ENCODE results near the gene RALB.
"Not testable (repeated sequence)": the region's sequence is repeated elsewhere in the genome, so short reads cannot be mapped to it uniquely, and the experiment has no call there.

RALB gene

GRCh38 chr2:120293096-120294007 is 40.7 kb downstream of the RALB start:
- DNase-seq (ENCODE audit: low read depth), result no peak

GRCh38 chr2:120294008-120294340 is 41.3 kb downstream of the RALB start:
- DNase-seq (ENCODE audit: low read depth), result no peak

- DNase-seq (ENCODE audit: low read depth), result no peak
Observed at GRCh38 chr2:120298173-120298835, 45.7 kb downstream of the RALB start.

- DNase-seq (ENCODE audit: low read depth), result no peak
Observed at GRCh38 chr2:120299004-120299403, 46.4 kb downstream of the RALB start.

- no peak for DNase-seq (ENCODE audit: low read depth)
Observed at GRCh38 chr2:120299561-120299960, 46.9 kb downstream of the RALB start.

- DNase-seq (ENCODE audit: low read depth), result no peak
Observed at GRCh38 chr2:120300385-120300784, 47.7 kb downstream of the RALB start.

- no peak for DNase-seq (ENCODE audit: low read depth)
Observed at GRCh38 chr2:120301284-120301683, 48.6 kb downstream of the RALB start.

- no peak for DNase-seq (ENCODE audit: low read depth)
Observed at GRCh38 chr2:120302301-120302700, 49.6 kb downstream of the RALB start.

- DNase-seq (ENCODE audit: low read depth), result no peak
Observed at GRCh38 chr2:120303177-120303576, 50.5 kb downstream of the RALB start.

GRCh38 chr2:120305296-120305695 is 52.6 kb downstream of the RALB start:
- no peak for DNase-seq (ENCODE audit: low read depth)

- no peak for DNase-seq (ENCODE audit: low read depth)
Observed at GRCh38 chr2:120305937-120306490, 53.4 kb downstream of the RALB start.

GRCh38 chr2:120307482-120307881 is 54.8 kb downstream of the RALB start:
- DNase-seq (ENCODE audit: low read depth), result no peak

- DNase-seq (ENCODE audit: low read depth), result no peak
Observed at GRCh38 chr2:120308038-120308910, 55.6 kb downstream of the RALB start.

- no peak for DNase-seq (ENCODE audit: low read depth)
Observed at GRCh38 chr2:120310136-120310535, 57.5 kb downstream of the RALB start.

GRCh38 chr2:120310841-120311240 is 58.2 kb downstream of the RALB start:
- DNase-seq (ENCODE audit: low read depth), result not testable (repeated sequence)

- no peak for DNase-seq (ENCODE audit: low read depth)
Observed at GRCh38 chr2:120312076-120312475, 59.4 kb downstream of the RALB start.

GRCh38 chr2:120312860-120313694 is 60.4 kb downstream of the RALB start:
- peak; percentile 55 for DNase-seq (ENCODE audit: low read depth)

GRCh38 chr2:120313695-120314615 is 61.3 kb downstream of the RALB start:
- DNase-seq (ENCODE audit: low read depth), result no peak

- no peak for DNase-seq (ENCODE audit: low read depth)
Observed at GRCh38 chr2:120314690-120315366, 62.2 kb downstream of the RALB start.

All from T follicular helper cell (primary cell).